Esophagus muscularis mucosa (tissue), 4 donors: ENCODE measurements around the gene RGS3. TPM values are rescaled to one million over a fixed set of nuclear protein-coding genes. Genes with fewer than 3 reads are reported as not detected.
A peak's percentile ranks its signal among the peaks of the same experiment; 100 is the strongest.

Experiments
- DNase-seq: peaks from one replicate; pipeline ENCODE4 v3.0.0-alpha.2; 2017; ENCODE audit errors: extremely low spot score
- H3K27ac ChIP-seq, 4 donors: fragments of 200-600 bp; sonication (generic); replicated peaks in 1 of 4; 1 replicate in 3 of 4; 2 replicates in 1 of 4; pipeline ENCODE4 v1.5.1; 2016 to 2019; ENCODE audit warnings: mild to moderate bottlenecking in 1 of 4
- H3K27me3 ChIP-seq, 4 donors: fragments of 200-600 bp; sonication (generic); one replicate each; pipeline versions ENCODE4 v1.5.1 to v1.6.0; 2016 to 2019
- H3K36me3 ChIP-seq, 4 donors: fragments of 200-600 bp; sonication (generic); one replicate each; pipeline ENCODE4 v1.5.1; 2016 to 2019
- H3K4me1 ChIP-seq, 4 donors: fragments of 200-600 bp; sonication (generic); one replicate each; pipeline ENCODE4 v1.5.1; 2016 to 2019
- H3K4me3 ChIP-seq, 4 donors: fragments of 200-600 bp; sonication (generic); 1 replicate in 2 of 4; 2 replicates in 2 of 4; pipeline ENCODE4 v1.5.1; 2016 to 2019; ENCODE audit warnings: mild to moderate bottlenecking in 4 of 4, moderate library complexity in 1 of 4
- H3K9me3 ChIP-seq, 4 donors: fragments of 200-600 bp; sonication (generic); 1 replicate in 3 of 4; 2 replicates in 1 of 4; pipeline ENCODE4 v1.5.1; 2016 to 2019
- EP300 ChIP-seq: sonication (generic); formaldehyde crosslinking; IDR thresholded peaks from one replicate; pipeline ENCODE4 v1.6.1; 2017; ENCODE audit warnings: antibody characterized with exemption
- POLR2A ChIP-seq: fragments of 450-650 bp; IDR thresholded peaks from one replicate; pipeline ENCODE4 v1.6.1; 2017; ENCODE audit warnings: antibody characterized with exemption, moderate library complexity, mild to moderate bottlenecking, low read depth
- POLR2AphosphoS5 ChIP-seq, 2 donors: sonication (generic); formaldehyde crosslinking; IDR thresholded peaks; one replicate each; pipeline ENCODE4 v1.6.1; 2017; ENCODE audit warnings: antibody characterized with exemption in 2 of 2
- WGBS: methylation state at CpG from one replicate; pipeline ENCODE4 v1.1.5; 2018; 5-methylcytosine and 5-hydroxymethylcytosine counted together
- intact Hi-C: fragments of 100-400 bp; cut with DNase I; formaldehyde crosslinking; loops from one replicate; pipeline ENCODE4 v1.15.1; 2023
- total RNA-seq, 4 donors: library from RNA; depleted of rRNA; stranded (reverse); fragments of >200 nt; gene quantifications; one replicate each; pipeline versions ENCODE4 v1.1.0 to v1.2.1, GENCODE V29; 2016
- TF ChIP-seq, protein P1 (sequence below), 3 experiments: fragments of 200-600 bp in 2 of 3; fragments of 450-650 bp in 1 of 3; sonication (generic) in 2 of 3; IDR thresholded peaks; one replicate each; pipeline ENCODE4 v1.5.1; 2017 to 2019; ENCODE audit warnings: antibody characterized with exemption in 3 of 3, mild to moderate bottlenecking in 2 of 3, moderate library complexity in 1 of 3

The RGS3 gene
- total RNA-seq, 4 donors from 2014 or later: 37.3 to 121 (median 68.5) TPM

DNA sequence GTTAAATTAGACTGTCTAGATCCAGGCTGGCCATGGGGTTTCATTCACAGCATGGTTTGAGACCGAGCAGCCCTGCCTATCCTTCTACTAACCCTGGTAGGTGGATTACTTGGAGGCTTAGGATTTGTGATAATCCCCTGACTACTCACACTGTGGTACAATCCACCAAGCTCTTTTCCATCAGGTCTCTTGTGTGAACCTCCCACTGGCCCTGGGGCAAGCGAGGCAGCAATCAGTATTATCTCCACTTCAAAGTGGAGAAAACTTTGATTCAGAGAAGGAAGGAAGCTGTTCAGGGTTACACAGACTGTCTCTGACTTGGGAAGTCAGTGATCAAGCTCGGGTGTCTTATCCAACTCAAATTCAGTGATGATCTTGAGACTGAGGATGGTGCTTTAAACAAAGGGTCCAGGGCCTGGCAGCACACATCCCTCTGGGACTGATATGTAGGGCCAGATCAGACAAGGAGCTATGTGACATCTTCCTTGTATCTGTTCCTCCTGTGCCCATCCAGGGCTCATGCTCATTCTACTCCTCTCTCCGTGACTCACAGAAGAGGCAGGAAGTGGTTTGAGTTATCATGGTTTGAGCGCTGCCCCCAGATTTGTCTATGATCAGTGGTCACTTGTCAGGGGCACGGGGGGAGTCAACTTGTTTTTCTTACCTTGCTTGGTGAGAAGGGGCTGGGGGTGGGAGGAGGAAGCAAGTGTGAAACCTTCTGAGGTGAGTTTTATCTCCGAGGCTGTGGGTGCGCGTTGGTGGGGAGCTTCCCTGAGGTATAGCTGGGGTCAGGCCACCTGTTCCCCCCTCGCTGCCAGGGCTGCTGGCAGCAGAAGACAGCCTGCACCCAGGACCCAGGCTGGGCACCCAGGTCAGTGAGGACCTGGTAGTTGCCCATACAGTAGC lies 48.6 kb downstream of the RGS3 start:
- Histone ChIP-seq H3K9me3 (no peaks in the 10 kb centered on the region), H3K27me3 (no peaks in the 10 kb centered on the region), H3K36me3 (peaks cover 27 to 83% (median 69%) of the 10 kb centered on the region in 4 donors), H3K27ac (peak overlapping the region in 2 of 4 donors; percentile 7 to 29), H3K4me1 (peaks cover 35 to 48% (median 36%) of the 10 kb centered on the region in 4 donors), H3K4me3 (no peak overlapping the region)
- no peak for DNase-seq
- intact Hi-C loops: no loop called here
- TF ChIP-seq EP300 (no peak), POLR2A (no peak), POLR2AphosphoS5 (IDR thresholded peaks at IDR 0.05) (no peak)
- TF ChIP-seq, protein P1, sequence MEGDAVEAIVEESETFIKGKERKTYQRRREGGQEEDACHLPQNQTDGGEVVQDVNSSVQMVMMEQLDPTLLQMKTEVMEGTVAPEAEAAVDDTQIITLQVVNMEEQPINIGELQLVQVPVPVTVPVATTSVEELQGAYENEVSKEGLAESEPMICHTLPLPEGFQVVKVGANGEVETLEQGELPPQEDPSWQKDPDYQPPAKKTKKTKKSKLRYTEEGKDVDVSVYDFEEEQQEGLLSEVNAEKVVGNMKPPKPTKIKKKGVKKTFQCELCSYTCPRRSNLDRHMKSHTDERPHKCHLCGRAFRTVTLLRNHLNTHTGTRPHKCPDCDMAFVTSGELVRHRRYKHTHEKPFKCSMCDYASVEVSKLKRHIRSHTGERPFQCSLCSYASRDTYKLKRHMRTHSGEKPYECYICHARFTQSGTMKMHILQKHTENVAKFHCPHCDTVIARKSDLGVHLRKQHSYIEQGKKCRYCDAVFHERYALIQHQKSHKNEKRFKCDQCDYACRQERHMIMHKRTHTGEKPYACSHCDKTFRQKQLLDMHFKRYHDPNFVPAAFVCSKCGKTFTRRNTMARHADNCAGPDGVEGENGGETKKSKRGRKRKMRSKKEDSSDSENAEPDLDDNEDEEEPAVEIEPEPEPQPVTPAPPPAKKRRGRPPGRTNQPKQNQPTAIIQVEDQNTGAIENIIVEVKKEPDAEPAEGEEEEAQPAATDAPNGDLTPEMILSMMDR (IDR thresholded peaks at IDR 0.05): no peak
- WGBS: 76% methylated on average over 10 of the region's 10 CpGs

DNA sequence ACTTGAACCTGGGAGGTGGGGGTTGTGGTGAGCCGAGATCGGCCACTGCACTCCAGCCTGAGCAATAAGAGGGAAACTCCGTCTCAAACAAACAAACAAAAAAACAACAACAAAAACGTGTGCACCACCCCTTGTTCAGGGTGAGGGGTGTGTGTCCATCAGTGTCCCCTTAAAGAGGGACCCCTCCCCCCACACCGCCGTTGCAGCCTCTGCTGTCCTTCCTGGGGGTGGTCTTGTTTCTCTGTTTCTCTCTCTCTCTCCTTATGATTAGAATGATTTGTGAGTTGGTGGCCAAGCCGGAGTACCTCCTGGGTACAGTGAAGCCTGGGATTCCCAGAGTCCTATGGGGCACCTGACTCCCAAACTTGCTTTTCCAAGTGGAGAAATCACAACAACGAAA lies 49.6 kb downstream of the RGS3 start:
- H3K27ac ChIP-seq: no peak overlapping the region
- H3K27me3 ChIP-seq: no peaks in the 10 kb centered on the region
- peaks cover 26 to 43% (median 29%) of the 10 kb centered on the region in 4 donors for H3K4me1 ChIP-seq
- no peak for TF ChIP-seq POLR2AphosphoS5 (IDR thresholded peaks at IDR 0.05)
- TF ChIP-seq EP300: no peak
- TF ChIP-seq POLR2A: no peak
- TF ChIP-seq, protein P1 (IDR thresholded peaks at IDR 0.05): no peak
- no peak for DNase-seq
- WGBS: 73% methylated on average over 8 of the region's 8 CpGs
- H3K4me3 ChIP-seq: no peak overlapping the region
- H3K36me3 ChIP-seq: peaks cover 26 to 83% (median 68%) of the 10 kb centered on the region in 4 donors
- no peaks in the 10 kb centered on the region for H3K9me3 ChIP-seq
- intact Hi-C loops: no loop called here

DNA sequence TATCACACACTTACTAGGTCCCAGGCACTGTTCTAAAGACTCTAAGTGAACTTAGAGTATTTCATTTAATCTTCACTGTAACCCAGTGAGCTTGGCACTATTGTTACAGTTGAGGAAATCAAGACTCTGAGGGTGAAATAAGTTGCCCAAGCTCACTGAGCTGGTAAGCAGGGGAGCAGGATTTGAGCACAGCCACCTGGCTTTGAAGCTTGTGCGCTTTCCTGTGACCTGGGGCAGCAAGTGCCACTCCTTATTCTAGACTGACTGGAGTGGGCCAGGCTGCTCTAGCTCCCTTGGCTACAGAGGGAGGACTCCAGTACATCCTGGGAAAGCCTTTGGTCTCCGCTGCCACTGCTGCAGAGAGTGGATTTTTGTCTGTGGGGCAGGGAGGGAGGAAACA lies 50.0 kb downstream of the RGS3 start:
- H3K9me3 ChIP-seq: no peaks in the 10 kb centered on the region
- H3K4me1 ChIP-seq: peaks cover 21 to 38% (median 25%) of the 10 kb centered on the region in 4 donors
- no peak for TF ChIP-seq POLR2A
- TF ChIP-seq POLR2AphosphoS5 (IDR thresholded peaks at IDR 0.05): no peak
- no peak for TF ChIP-seq EP300
- TF ChIP-seq, protein P1 (IDR thresholded peaks at IDR 0.05): no peak
- H3K36me3 ChIP-seq: peaks cover 26 to 83% (median 68%) of the 10 kb centered on the region in 4 donors
- intact Hi-C loops: no loop called here
- 100% methylated on average over 2 of the region's 2 CpGs for WGBS
- no peak overlapping the region for H3K4me3 ChIP-seq
- no peak overlapping the region for H3K27ac ChIP-seq
- DNase-seq: no peak
- no peaks in the 10 kb centered on the region for H3K27me3 ChIP-seq

DNA sequence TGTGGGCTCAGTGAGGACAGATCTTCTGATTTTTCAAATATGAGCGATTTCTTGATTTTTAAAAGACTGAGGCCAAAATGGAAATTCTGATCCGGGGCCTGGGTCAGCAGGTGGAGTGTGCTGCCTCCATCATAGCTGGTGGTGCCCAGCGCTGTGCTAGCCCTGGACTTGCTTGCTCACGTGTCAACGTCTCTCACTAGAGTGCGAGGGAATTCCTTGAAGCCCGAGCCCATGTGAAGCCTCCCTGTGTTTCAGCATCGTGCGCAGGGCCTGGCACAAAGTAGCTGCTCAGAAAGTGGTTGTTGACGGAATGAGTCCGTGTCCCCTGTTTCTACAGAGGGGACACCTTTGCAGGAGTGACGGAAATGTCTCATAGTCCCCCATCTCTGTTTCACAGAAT lies 50.5 kb downstream of the RGS3 start:
- no peak for TF ChIP-seq POLR2A
- TF ChIP-seq EP300: no peak
- Histone ChIP-seq H3K9me3 (no peaks in the 10 kb centered on the region), H3K27me3 (no peaks in the 10 kb centered on the region), H3K27ac (no peak overlapping the region), H3K4me3 (no peak overlapping the region), H3K4me1 (peaks cover 17 to 35% (median 24%) of the 10 kb centered on the region in 4 donors), H3K36me3 (peaks cover 26 to 85% (median 67%) of the 10 kb centered on the region in 4 donors)
- 95% methylated on average over 12 of the region's 12 CpGs for WGBS
- DNase-seq: no peak
- intact Hi-C loops: no loop called here

DNA sequence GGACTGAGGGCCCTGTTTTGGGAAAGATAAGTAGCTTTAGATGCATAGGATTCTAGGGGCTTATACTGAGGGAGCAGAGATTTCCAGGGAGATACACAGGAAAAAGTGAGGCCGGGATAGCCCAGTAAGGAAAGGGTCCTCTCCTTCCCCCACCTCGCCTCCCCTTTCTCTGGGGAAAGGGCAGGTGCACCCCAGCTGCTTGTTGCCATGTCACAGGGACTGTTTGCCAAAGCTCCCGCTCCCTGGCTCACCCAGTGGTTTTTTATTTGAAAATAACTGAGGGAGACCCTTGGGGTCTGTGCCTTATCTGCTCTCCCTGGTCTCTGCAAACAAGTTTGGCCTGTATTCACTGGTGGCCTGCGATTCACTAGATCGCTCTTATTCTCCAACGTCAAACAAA lies 51.2 kb downstream of the RGS3 start:
- intact Hi-C loops: no loop called here
- H3K9me3 ChIP-seq: no peaks in the 10 kb centered on the region
- H3K27me3 ChIP-seq: no peaks in the 10 kb centered on the region
- H3K4me1 ChIP-seq: peaks cover 12 to 40% (median 29%) of the 10 kb centered on the region in 4 donors
- WGBS: 94% methylated on average over 5 of the region's 6 CpGs
- DNase-seq: no peak
- TF ChIP-seq POLR2AphosphoS5 (IDR thresholded peaks at IDR 0.05) (no peak), POLR2A (no peak), EP300 (no peak)
- TF ChIP-seq, protein P1 (IDR thresholded peaks at IDR 0.05): no peak
- no peak overlapping the region for H3K4me3 ChIP-seq
- H3K27ac ChIP-seq: no peak overlapping the region
- peaks cover 26 to 86% (median 65%) of the 10 kb centered on the region in 4 donors for H3K36me3 ChIP-seq
